ENCODE data around the gene LOXHD1. TPM values are rescaled to one million over a fixed set of nuclear protein-coding genes. Genes with fewer than 3 reads are reported as not detected.

Gene LOXHD1
- total RNA-seq, 2 experiments from 2014 or later: 0.11 to 0.45 TPM

- H3K4me1 Mint-ChIP-seq (ENCODE audit: low read depth): peaks cover 41% of the 10 kb centered on the region
- peak overlapping the region; percentile 53 for H3K27ac Mint-ChIP-seq
- ChIA-PET POLR2A (interaction anchor here (0.9 to 1.4 kb wide), 2 partner anchors 280 to 450 kb away, joined by 3 read pairs; no protein-coding TSS in a partner anchor), CTCF (interaction anchor here (1.0 to 2.8 kb wide), 6 partner anchors 35 to 342 kb away, joined by 3 to 15 read pairs (median 4); no protein-coding TSS in a partner anchor)
- ATAC-seq: peak; percentile 81
- no peaks in the 10 kb centered on the region for H3K9me3 Mint-ChIP-seq
- TF ChIP-seq CTCF (IDR thresholded peaks at IDR 0.05): no peak
- peak overlapping the region; percentile 47 for H3K4me3 Mint-ChIP-seq
- intact Hi-C loops (cut with micrococcal nuclease): no loop called here
- no peaks in the 10 kb centered on the region for H3K36me3 Mint-ChIP-seq (ENCODE audit: low read depth)
- DNase-seq: peak; percentile 70
- H3K27me3 Mint-ChIP-seq: no peaks in the 10 kb centered on the region
Measured at GRCh38 chr18:46623541-46623940, 33.5 kb downstream of the LOXHD1 start.

GRCh38 chr18:46622999-46623398, 34.0 kb downstream of the LOXHD1 start:
- no peaks in the 10 kb centered on the region for H3K36me3 Mint-ChIP-seq (ENCODE audit: low read depth)
- H3K4me3 Mint-ChIP-seq: no peak overlapping the region
- ChIA-PET CTCF (interaction anchor here (1.0 to 2.8 kb wide), 8 partner anchors 31 to 450 kb away, joined by 3 to 15 read pairs (median 4); a partner anchor contains a TSS), POLR2A (interaction anchor here (0.6 to 1.4 kb wide), 3 partner anchors 166 to 450 kb away, joined by 3 to 4 read pairs (median 3); no protein-coding TSS in a partner anchor)
- H3K9me3 Mint-ChIP-seq: no peaks in the 10 kb centered on the region
- peaks cover 41% of the 10 kb centered on the region for H3K4me1 Mint-ChIP-seq (ENCODE audit: low read depth)
- peak overlapping the region; percentile 53 for H3K27ac Mint-ChIP-seq
- DNase-seq (no peak), ATAC-seq (peak; percentile 33)
- intact Hi-C loops (cut with micrococcal nuclease): no loop called here
- no peaks in the 10 kb centered on the region for H3K27me3 Mint-ChIP-seq
- no peak for TF ChIP-seq CTCF (IDR thresholded peaks at IDR 0.05)

GRCh38 chr18:46622451-46622850, 34.6 kb downstream of the LOXHD1 start:
- CTCF ChIA-PET: interaction anchor here (1.1 to 2.8 kb wide), 6 partner anchors 31 to 449 kb away, joined by 3 to 15 read pairs (median 5); a partner anchor contains a TSS
- Mint-ChIP-seq H3K4me1 (ENCODE audit: low read depth) (peaks cover 44% of the 10 kb centered on the region), H3K9me3 (no peaks in the 10 kb centered on the region), H3K27me3 (no peaks in the 10 kb centered on the region), H3K27ac (peak overlapping the region; percentile 53), H3K36me3 (ENCODE audit: low read depth) (no peaks in the 10 kb centered on the region), H3K4me3 (no peak overlapping the region)
- intact Hi-C loops (cut with micrococcal nuclease): no loop called here
- TF ChIP-seq CTCF (IDR thresholded peaks at IDR 0.05): no peak
- no peak for ATAC-seq
- DNase-seq: no peak
- POLR2A ChIA-PET: interaction anchor here (0.6 to 1.4 kb wide), 3 partner anchors 89 to 449 kb away, joined by 3 to 4 read pairs (median 4); no protein-coding TSS in a partner anchor

GRCh38 chr18:46621871-46622270, 35.1 kb downstream of the LOXHD1 start:
- no peak for TF ChIP-seq CTCF (IDR thresholded peaks at IDR 0.05)
- H3K36me3 Mint-ChIP-seq (ENCODE audit: low read depth): no peaks in the 10 kb centered on the region
- no peaks in the 10 kb centered on the region for H3K9me3 Mint-ChIP-seq
- H3K27ac Mint-ChIP-seq: no peak overlapping the region
- CTCF ChIA-PET: interaction anchor here (1.6 to 2.8 kb wide), 3 partner anchors 36 to 448 kb away, joined by 5 to 15 read pairs (median 6); a partner anchor contains a TSS
- H3K4me3 Mint-ChIP-seq: no peak overlapping the region
- ATAC-seq: no peak
- intact Hi-C loops (cut with micrococcal nuclease): no loop called here
- no peaks in the 10 kb centered on the region for H3K27me3 Mint-ChIP-seq
- no peak for DNase-seq
- POLR2A ChIA-PET: interaction anchor here (0.7 kb wide), 1 partner anchor 90 kb away, joined by 4 read pairs; no protein-coding TSS in a partner anchor
- peaks cover 49% of the 10 kb centered on the region for H3K4me1 Mint-ChIP-seq (ENCODE audit: low read depth)

GRCh38 chr18:46621111-46621766, 35.8 kb downstream of the LOXHD1 start:
- ChIA-PET POLR2A (no interaction called here), CTCF (interaction anchor here (1.7 kb wide), 1 partner anchor 448 kb away, joined by 6 read pairs; a partner anchor contains a TSS)
- intact Hi-C loops (cut with micrococcal nuclease): no loop called here
- DNase-seq: peak; percentile 17
- Mint-ChIP-seq H3K27ac (peak overlapping the region; percentile 43), H3K27me3 (no peaks in the 10 kb centered on the region), H3K9me3 (no peaks in the 10 kb centered on the region), H3K4me3 (no peak overlapping the region), H3K4me1 (ENCODE audit: low read depth) (peaks cover 51% of the 10 kb centered on the region), H3K36me3 (ENCODE audit: low read depth) (no peaks in the 10 kb centered on the region)
- ATAC-seq: no peak
- no peak for TF ChIP-seq CTCF (IDR thresholded peaks at IDR 0.05)
